Measurements from ENCODE around the gene ARL16. TPM values are rescaled to one million over a fixed set of nuclear protein-coding genes. Genes with fewer than 3 reads are reported as not detected.

Gene ARL16
- polyA plus RNA-seq, 1 donor (not counting 4 experiments of a cell fraction or from before 2014, with no cell fraction given) = 48.7 TPM

DNA sequence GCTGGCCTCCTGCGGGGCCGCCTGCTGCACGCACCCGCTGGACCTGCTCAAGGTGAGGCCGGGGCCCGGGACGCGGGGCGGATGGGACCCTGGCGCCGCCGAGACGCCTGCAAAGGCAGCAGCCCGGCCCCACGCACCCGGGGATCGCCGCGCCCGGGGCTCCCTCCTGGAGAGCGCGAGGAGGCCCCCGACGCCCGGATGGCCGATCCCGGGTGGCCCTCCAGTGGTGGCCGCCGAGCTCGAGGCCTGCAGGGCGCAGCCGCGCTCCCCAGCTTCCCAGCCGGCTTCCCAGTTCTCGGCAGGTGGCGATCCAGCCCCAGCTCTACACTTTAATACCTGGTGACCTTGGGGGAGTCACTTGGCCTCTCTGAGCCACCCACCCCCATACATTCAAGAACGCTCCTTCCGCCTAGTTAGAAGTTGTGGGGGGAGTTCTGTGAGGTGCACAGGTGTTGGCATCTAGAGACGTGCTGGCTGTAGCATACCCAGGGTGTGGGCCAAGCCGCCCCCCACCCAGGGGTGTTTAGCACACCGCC is 28.9 kb upstream of the ARL16 start:
- H3K9me1 ChIP-seq (ENCODE audit: control insufficient read depth, extremely low read depth, insufficient read depth, low read length) = no peaks in the 10 kb centered on the region
- H3K4me2 ChIP-seq (ENCODE audit: control insufficient read depth, extremely low read depth, insufficient read depth, low read depth, low read length) = peak overlapping the region; percentile 98
- no peak overlapping the region for H2AFZ ChIP-seq (ENCODE audit: control insufficient read depth, low read length)
- TF ChIP-seq CTCF (optimal IDR thresholded peaks at IDR 0.05 in 1 of 3, IDR thresholded peaks at IDR 0.05 in 1 of 3, conservative IDR thresholded peaks at IDR 0.05 in 1 of 3; ENCODE audit: extremely low read depth in 1 of 3, insufficient read depth in 2 of 3, low read length in 3 of 3) (peak; percentile 15 to 53 (median 45)), EZH2 (IDR thresholded peaks at IDR 0.05; ENCODE audit: low read length) (no peak)
- no peaks in the 10 kb centered on the region for H4K20me1 ChIP-seq (ENCODE audit: control insufficient read depth, extremely low read depth, insufficient read depth, low read length)
- H3K79me2 ChIP-seq (ENCODE audit: control insufficient read depth, insufficient read depth, low read length) = peaks cover 21% of the 10 kb centered on the region
- FAIRE-seq (no peak), DNase-seq (ENCODE audit: low read depth, low spot score) (no peak)
- peak overlapping the region; percentile 40 for H3K27ac ChIP-seq (ENCODE audit: control insufficient read depth, insufficient read depth, low read length)
- peak overlapping the region; percentile 63 for H3K9ac ChIP-seq (ENCODE audit: control insufficient read depth, extremely low read depth, insufficient read depth, low read length)
- dilution Hi-C loops (cut with MboI; ENCODE audit: extremely low pct_ligation_motif_present, low sequenced_read_pairs) = no loop called here
- H3K9me3 ChIP-seq (ENCODE audit: control insufficient read depth, low read depth, low read length) = no peaks in the 10 kb centered on the region
- H3K27me3 ChIP-seq (ENCODE audit: control insufficient read depth, extremely low read depth, insufficient read depth, low read length) = no peaks in the 10 kb centered on the region
- H3K36me3 ChIP-seq (ENCODE audit: control insufficient read depth in 2 of 2, extremely low read depth in 1 of 2, insufficient read depth in 2 of 2, low read length in 2 of 2) = peaks cover 8 to 15% of the 10 kb centered on the region in 2 experiments
- peak overlapping the region; percentile 57 to 72 (median 72) for H3K4me3 ChIP-seq (ENCODE audit: control insufficient read depth in 2 of 3, extremely low read depth in 1 of 3, insufficient read depth in 2 of 3, low read depth in 1 of 3, low read length in 3 of 3)
- H3K4me1 ChIP-seq (ENCODE audit: control insufficient read depth, extremely low read depth, insufficient read depth, low read length) = peaks cover 23% of the 10 kb centered on the region

DNA sequence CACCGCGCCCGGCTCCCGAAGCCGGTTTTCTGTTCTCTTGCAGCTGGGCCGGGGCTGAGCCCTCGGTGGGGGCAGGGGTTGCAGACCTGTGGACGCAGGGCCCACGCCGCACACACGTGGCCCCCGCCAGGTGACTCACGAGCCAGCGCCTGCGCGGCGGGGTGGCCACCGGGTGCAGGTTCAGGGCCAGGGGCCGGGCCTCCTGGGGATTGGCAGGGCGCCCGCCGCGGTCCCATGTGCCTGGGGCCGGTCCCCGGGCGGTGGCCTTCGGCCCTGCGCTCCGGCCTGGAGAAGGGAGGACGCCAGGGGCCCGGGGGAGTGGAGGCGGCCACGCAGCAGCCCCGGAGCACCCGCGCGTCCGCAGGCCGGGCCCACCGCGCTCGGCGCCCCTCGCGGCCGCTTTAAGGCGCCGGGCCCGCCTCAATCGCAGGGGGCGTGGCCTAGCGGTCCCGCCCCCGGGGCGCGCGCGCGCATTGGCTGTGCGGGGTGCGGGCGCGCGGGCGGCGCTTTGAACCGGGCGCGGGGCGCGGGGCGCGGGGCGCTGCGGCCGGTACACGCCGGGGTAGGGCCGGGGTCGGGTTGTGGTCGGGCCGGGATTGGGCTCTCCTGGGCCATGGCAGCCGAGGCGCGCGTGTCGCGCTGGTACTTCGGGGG is 28.3 kb upstream of the ARL16 start, which contains the start of gene SLC25A10:
Gene SLC25A10, plus strand, starts transcription at position 471 of the 654 bp plus-strand sequence. Its CDS starts 143 bp downstream, at position 614.
- H3K9me3 ChIP-seq (ENCODE audit: control insufficient read depth, low read depth, low read length) = no peaks in the 10 kb centered on the region
- peak within 1 kb of the TSS; percentile 63 for H3K9ac ChIP-seq (ENCODE audit: control insufficient read depth, extremely low read depth, insufficient read depth, low read length)
- peaks cover 21% of the 10 kb centered on the region for H3K79me2 ChIP-seq (ENCODE audit: control insufficient read depth, insufficient read depth, low read length)
- H3K4me2 ChIP-seq (ENCODE audit: control insufficient read depth, extremely low read depth, insufficient read depth, low read depth, low read length) = peak within 1 kb of the TSS; percentile 98
- H3K27ac ChIP-seq (ENCODE audit: control insufficient read depth, insufficient read depth, low read length) = peak within 1 kb of the TSS; percentile 40
- FAIRE-seq = no peak
- peaks cover 23% of the 10 kb centered on the region for H3K4me1 ChIP-seq (ENCODE audit: control insufficient read depth, extremely low read depth, insufficient read depth, low read length)
- peak within 1 kb of the TSS; percentile 57 to 72 (median 72) for H3K4me3 ChIP-seq (ENCODE audit: control insufficient read depth in 2 of 3, extremely low read depth in 1 of 3, insufficient read depth in 2 of 3, low read depth in 1 of 3, low read length in 3 of 3)
- TF ChIP-seq CTCF (optimal IDR thresholded peaks at IDR 0.05 in 1 of 3, IDR thresholded peaks at IDR 0.05 in 1 of 3, conservative IDR thresholded peaks at IDR 0.05 in 1 of 3; ENCODE audit: extremely low read depth in 1 of 3, insufficient read depth in 2 of 3, low read length in 3 of 3) (no peak), EZH2 (IDR thresholded peaks at IDR 0.05; ENCODE audit: low read length) (no peak)
- dilution Hi-C loops (cut with MboI; ENCODE audit: extremely low pct_ligation_motif_present, low sequenced_read_pairs) = no loop called here
- H4K20me1 ChIP-seq (ENCODE audit: control insufficient read depth, extremely low read depth, insufficient read depth, low read length) = no peaks in the 10 kb centered on the region
- no peaks in the 10 kb centered on the region for H3K27me3 ChIP-seq (ENCODE audit: control insufficient read depth, extremely low read depth, insufficient read depth, low read length)
- H3K36me3 ChIP-seq (ENCODE audit: control insufficient read depth in 2 of 2, extremely low read depth in 1 of 2, insufficient read depth in 2 of 2, low read length in 2 of 2) = peaks cover 12 to 17% of the 10 kb centered on the region in 2 experiments
- no peak for DNase-seq (ENCODE audit: low read depth, low spot score)
- no peak within 1 kb of the TSS for H2AFZ ChIP-seq (ENCODE audit: control insufficient read depth, low read length)
- no peaks in the 10 kb centered on the region for H3K9me1 ChIP-seq (ENCODE audit: control insufficient read depth, extremely low read depth, insufficient read depth, low read length)

Data from keratinocyte (primary cell).